Esophagus mucosa (tissue), 1 donor: ENCODE data around the gene DNAH14. TPM values are rescaled to one million over a fixed set of nuclear protein-coding genes. Genes with fewer than 3 reads are reported as not detected.

Source experiments
- ATAC-seq: fragments of 200-7000 bp; cut with Tn5 transposase; one replicate; pipeline ENCODE4 v1.9.1; 2020
- total RNA-seq: library from RNA; stranded (reverse); gene quantifications from one replicate; pipeline ENCODE4 v1.2.4, GENCODE V29; 2023
- donor health status: DM: yes; HTN: yes; CAD: no.

Gene DNAH14
- total RNA-seq, 1 donor from 2014 or later: 5.9 TPM

DNA sequence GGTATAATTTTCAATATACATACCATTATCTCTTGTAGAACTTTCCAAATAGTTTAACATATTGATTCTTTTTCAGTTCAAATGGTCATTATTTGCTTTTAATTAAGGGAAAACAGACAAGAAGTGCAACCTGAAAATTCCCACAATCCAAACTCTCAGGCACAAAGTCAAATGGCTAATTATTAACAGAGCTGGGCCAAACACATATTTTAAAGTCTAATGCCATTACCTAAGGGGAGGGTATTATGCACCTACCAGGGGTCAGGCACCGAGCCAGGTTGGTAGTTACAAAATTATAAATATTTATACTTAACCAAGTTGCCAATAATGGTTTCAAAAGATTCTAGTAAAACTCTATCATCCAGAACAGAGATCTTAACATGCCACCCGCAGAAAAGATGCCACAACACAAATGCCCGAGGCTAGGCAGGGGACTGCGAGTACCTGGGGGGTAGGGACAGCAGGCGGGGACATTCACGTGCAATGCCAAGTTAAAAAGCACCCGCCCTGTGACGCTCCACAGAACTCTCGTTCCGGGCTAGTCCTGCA, 483.4 kb downstream of the DNAH14 start:
- ATAC-seq: no peak

- ATAC-seq: no peak
These were observed 484.4 kb downstream of the DNAH14 start for GRCh38 chr1:225413708-225414375.

GRCh38 chr1:225415307-225415706, 485.8 kb downstream of the DNAH14 start:
- no peak for ATAC-seq

GRCh38 chr1:225415967-225416745, 486.7 kb downstream of the DNAH14 start:
- no peak for ATAC-seq

- ATAC-seq: no peak
These were observed 488.6 kb downstream of the DNAH14 start for GRCh38 chr1:225418059-225418458.

DNA sequence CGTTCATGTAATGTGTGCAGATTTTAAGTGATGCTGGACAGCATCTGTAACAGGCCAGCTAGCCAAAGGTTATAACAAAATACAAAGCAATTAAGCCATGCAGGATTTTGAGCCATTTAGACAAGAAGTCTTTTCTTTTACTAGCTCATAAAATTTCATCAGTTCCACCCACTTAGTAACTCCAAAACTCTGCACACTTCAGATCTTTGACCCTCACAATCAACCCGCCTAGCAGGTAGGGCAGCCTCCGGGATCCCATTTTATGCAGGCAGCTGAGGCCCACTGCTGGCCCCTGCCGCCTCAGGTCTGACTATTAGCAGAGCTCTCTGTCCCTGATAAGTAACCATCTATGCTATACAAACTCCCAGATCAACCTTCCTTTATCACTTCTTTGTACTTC, 489.1 kb downstream of the DNAH14 start:
- no peak for ATAC-seq

- ATAC-seq: no peak
These were observed 492.6 kb downstream of the DNAH14 start for GRCh38 chr1:225422031-225422605.

GRCh38 chr1:225422795-225423517, 493.5 kb downstream of the DNAH14 start:
- ATAC-seq: no peak

DNA sequence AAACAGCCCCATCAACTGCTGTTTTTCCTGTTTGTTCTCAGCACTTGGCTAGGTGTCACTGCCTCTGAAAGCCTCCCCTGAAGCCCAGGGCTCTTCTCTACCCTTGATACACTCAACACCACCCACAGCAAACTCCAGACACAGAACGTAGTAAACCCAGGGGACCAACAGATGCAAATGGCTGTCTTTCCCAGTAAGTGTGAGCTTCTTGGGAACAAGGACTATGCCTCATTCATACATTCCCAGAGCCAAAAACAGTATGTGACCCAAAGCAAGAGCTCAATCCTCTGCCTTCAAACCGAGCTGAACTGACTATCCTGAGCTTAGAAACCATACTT, 494.0 kb downstream of the DNAH14 start:
- no peak for ATAC-seq

DNA sequence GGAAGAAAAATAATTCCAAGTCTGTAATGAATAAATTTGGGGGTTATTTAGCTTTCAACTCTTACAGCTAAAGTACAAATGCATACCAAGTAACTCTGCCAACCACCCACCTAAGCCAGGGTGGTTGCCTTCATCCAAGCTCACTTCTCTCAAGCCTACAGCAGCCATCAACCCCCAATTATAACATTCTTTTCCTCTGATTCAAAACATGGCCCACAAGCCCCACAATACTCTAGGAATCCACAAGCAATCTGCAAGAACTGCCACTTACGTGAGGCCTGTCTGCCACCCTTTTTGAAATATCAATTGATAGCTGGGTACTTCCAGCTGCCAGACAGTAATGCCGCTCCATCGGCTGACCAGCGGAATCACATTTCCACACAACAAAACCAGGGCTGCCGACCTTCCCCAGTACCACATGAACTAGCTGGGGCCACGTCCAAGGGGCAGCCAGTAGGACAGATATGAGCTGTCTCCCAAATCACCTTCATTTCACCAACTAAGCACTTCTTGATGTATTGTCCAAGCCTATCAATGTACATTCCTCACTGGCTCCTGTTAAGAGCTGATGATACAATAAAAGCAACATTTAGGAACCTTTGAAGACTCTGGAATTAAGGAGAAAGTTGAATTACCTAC, 495.2 kb downstream of the DNAH14 start:
- no peak for ATAC-seq

DNA sequence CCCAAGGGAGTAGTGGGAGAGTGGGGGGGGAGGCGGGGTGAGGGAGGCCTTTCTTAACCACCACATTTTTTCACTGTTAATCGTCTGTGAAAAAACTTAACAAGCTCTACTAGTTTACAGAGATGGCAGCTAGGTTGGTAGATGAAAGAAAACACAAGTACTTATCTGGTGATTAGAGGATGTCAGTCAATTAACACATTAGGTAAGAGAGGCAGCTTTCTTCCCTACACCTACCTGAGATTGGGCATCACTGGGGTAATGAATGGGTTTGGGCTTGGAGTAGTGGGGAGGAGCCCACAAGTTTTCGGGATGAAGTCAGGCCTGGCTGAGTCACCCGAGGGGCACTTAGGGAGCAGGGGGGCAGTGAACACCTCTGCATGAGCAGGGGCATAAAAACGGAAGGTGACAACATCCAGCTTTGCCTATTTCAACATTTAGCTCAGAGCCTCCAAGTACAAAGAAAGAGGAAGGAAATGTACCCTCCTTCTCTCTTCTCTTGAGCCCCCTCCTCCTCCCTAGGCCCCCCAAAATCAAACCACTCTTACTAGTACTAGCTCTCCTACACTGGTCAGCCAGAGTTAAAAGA, 495.8 kb downstream of the DNAH14 start:
- ATAC-seq: no peak

- ATAC-seq: peak; percentile 14
These were observed 497.1 kb downstream of the DNAH14 start for GRCh38 chr1:225426395-225427234.

DNA sequence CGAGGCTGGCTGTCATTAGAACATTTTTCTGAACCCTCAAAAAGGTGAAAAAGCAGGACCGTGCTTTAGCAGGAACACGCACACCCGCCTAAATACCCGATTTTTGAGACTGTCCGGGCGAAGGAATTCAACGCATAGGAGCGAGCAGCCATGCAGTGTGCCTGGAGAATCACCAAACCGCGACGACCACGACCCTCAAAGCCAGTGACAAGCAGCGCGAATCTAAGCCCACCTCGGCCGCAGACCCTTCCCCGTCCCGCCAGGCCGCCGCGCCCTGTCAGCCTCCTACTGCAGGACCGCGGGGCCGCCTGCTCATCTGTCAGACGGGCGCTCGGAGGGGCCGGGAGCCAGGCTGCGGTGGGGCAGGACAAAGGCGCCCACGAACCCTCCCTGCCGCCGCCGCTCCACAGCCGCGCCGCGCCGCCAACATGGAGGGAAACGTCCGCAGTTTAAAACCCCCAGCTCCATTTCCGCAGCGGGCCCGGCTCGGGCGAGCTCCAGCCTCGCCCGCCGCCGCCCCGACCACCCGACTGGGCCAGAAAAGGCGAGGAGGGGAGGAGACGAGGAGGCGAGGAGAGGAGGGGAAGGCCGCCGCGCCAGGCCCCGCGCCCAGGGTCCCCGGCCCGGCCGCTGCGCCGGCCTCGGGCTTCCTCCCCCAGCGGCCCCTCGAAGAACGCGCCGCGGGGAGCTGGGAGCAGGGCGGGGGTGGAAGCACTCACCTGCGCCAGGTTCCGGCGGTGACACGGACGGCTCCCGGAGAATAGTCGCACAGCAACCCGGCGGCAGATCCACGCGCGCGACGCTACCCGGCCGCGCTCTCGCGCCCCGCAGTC, 498.0 kb downstream of the DNAH14 start, which contains the start of gene LBR:
Gene LBR, minus strand, starts transcription at position 804 of the 833 bp plus-strand sequence. CDS start 3,963 bp downstream, outside the sequence.
- peak; percentile 22 for ATAC-seq

- ATAC-seq: peak; percentile 97
These were observed 498.8 kb downstream of the DNAH14 start for GRCh38 chr1:225428068-225428880.

- no peak for ATAC-seq
These were observed 499.5 kb downstream of the DNAH14 start for GRCh38 chr1:225428881-225429455.

- ATAC-seq: no peak
These were observed 500.8 kb downstream of the DNAH14 start for GRCh38 chr1:225430301-225430700.

DNA sequence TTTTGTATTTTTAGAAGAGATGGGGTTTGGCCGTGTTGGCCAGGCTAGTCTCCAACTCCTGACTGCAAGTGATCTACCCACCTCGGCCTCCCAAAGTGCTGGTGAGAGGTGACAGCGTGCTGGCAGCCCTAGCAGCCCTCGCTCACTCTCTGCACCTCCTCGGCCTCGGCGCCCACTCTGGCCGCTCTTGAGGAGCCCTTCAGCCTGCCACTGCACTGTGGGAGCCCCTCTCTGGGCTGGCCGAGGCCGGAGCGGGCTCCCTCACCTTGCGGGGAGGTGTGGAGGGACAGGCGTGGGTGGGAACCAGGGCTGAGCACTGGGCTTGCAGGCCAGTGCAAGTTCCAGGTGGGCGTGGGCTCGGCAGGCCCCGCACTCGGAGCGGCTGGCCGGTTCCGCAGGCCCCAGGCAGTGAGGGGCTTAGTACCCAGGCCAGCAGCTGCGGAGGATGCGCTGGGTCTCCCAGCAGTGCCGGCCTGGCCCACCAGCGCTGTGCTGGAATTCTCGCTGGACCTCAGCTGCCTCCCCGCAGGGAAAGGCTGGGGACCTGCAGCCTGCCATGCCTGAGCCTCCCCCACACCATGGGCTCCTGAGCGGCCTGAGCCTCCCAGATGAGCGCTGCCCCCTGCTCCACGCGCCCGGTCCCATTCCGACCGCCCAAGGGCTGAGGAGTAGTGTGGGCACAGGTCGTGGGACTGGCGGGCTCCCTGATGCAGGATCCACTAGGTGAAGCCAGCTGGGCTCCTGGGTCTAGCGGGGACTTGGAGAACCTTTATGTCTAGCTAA, 501.8 kb downstream of the DNAH14 start:
- ATAC-seq: no peak

- ATAC-seq: no peak
These were observed 504.6 kb downstream of the DNAH14 start for GRCh38 chr1:225434046-225434445.
